Activated CD4-positive, CD25-positive, alpha-beta regulatory T cell treated with anti-CD3 and anti-CD28 coated beads, Interleukin-2, amount 50 U/mL, for 16 hours (primary cell): Measurements from ENCODE around the gene ETS1.
"Not testable (repeated sequence)": the region's sequence is repeated elsewhere in the genome, so short reads cannot be mapped to it uniquely, and the experiment has no call there.

Source experiments
- DNase-seq: peaks from one replicate; pipeline ENCODE4 v3.0.0-alpha.2; 2020; ENCODE audit warnings: low read depth, low spot score

Gene ETS1

GRCh38 chr11:128463371-128463829 is 124.0 kb downstream of the ETS1 start:
- DNase-seq, result no peak

GRCh38 chr11:128462922-128463321 is 124.4 kb downstream of the ETS1 start:
- no peak for DNase-seq

- no peak for DNase-seq
Measured at GRCh38 chr11:128462189-128462588, 125.2 kb downstream of the ETS1 start.

GRCh38 chr11:128458321-128458720 is 129.0 kb downstream of the ETS1 start:
- no peak for DNase-seq

GRCh38 chr11:128457874-128458273 is 129.5 kb downstream of the ETS1 start:
- DNase-seq, result no peak

- DNase-seq, result no peak
Measured at GRCh38 chr11:128456566-128457268, 130.6 kb downstream of the ETS1 start.

- DNase-seq, result no peak
Measured at GRCh38 chr11:128455766-128456165, 131.6 kb downstream of the ETS1 start.

- DNase-seq, result no peak
Measured at GRCh38 chr11:128453444-128454336, 133.7 kb downstream of the ETS1 start.

- DNase-seq, result no peak
Measured at GRCh38 chr11:128451652-128452470, 135.5 kb downstream of the ETS1 start.

- DNase-seq, result no peak
Measured at GRCh38 chr11:128450882-128451651, 136.3 kb downstream of the ETS1 start.

- DNase-seq, result not testable (repeated sequence)
Measured at GRCh38 chr11:128450425-128450824, 136.9 kb downstream of the ETS1 start.

- DNase-seq, result no peak
Measured at GRCh38 chr11:128448981-128449713, 138.2 kb downstream of the ETS1 start.

- DNase-seq, result no peak
Measured at GRCh38 chr11:128448200-128448886, 139.0 kb downstream of the ETS1 start.

- no peak for DNase-seq
Measured at GRCh38 chr11:128447233-128447632, 140.1 kb downstream of the ETS1 start.

- DNase-seq, result not testable (repeated sequence)
Measured at GRCh38 chr11:128445921-128446320, 141.4 kb downstream of the ETS1 start.

- DNase-seq, result no peak
Measured at GRCh38 chr11:128437136-128437535, 150.2 kb downstream of the ETS1 start.

- DNase-seq, result no peak
Measured at GRCh38 chr11:128434818-128435217, 152.5 kb downstream of the ETS1 start.

GRCh38 chr11:128434411-128434810 is 152.9 kb downstream of the ETS1 start:
- no peak for DNase-seq

GRCh38 chr11:128432926-128433325 is 154.4 kb downstream of the ETS1 start:
- no peak for DNase-seq

- DNase-seq, result no peak
Measured at GRCh38 chr11:128431931-128432330, 155.4 kb downstream of the ETS1 start.
